Fibroblast of lung (primary cell): Measurements from ENCODE around the gene CRLF2.

ENCODE experiments used
- CTCF ChIP-seq, 2 donors: IDR thresholded peaks in 1 of 2; conservative IDR thresholded peaks in 1 of 2; 1 replicate in 1 of 2; 2 replicates in 1 of 2; pipeline ENCODE4 v1.5.1; 2011 to 2012; ENCODE audit warnings: low read length in 2 of 2, control low read depth in 1 of 2, inconsistent platforms in 1 of 2, low read depth in 1 of 2, mild to moderate bottlenecking in 1 of 2
- EZH2 ChIP-seq: IDR thresholded peaks from 2 replicates; pipeline ENCODE4 v1.5.1; 2012; ENCODE audit warnings: low read length, control low read depth, mild to moderate bottlenecking; ENCODE audit errors: missing control alignments

- TF ChIP-seq CTCF (conservative IDR thresholded peaks at IDR 0.05 in 1 of 2, IDR thresholded peaks at IDR 0.05 in 1 of 2; ENCODE audit: low read depth in 1 of 2, low read length in 2 of 2), result no peak
- TF ChIP-seq EZH2, result no peak
Measured at GRCh38 chrX:1223242-1223600, 10.8 kb upstream of the CRLF2 start.
